HG02852 (cell line): ENCODE data around the gene SUN5.
"Not testable (repeated sequence)": the region's sequence is repeated elsewhere in the genome, so short reads cannot be mapped to it uniquely, and the experiment has no call there.

Experiments
- ATAC-seq: cut with Tn5 transposase; IDR thresholded peaks from one replicate; pipeline ENCODE4 v1.9.1; 2021; ENCODE audit warnings: mild to moderate bottlenecking, moderate library complexity; ENCODE audit not compliant: unreplicated experiment

Gene SUN5

DNA sequence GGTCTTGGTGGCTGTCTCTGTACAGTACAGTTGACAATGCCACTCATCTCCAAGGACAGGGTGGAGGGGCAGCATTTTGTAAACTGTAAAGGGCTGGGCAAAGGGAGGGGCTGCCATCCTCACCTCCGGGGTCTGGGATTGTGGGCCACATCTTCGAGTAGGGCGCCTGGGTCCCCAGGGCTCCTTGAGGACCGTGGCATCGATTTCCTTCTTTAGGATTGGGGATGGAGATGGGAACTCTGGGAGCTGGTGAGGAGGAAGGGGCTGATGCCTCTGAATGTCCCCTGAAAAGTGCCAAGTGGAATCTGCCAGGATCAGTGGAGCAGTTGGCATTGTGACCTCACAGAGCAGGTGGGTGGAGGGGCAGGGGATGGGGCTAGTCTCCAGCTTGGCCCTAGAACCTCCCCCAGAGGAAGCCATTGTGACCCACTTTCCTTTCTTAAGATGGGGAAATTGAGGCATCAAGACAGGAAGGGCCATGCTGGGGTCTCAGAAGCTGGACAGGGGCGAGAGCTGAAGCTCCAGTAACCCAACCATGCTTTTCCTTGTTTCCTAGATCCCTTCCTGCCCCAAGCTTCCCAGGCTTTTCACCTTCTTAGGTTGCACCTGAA lies at the start of gene SUN5:
SUN5 (minus strand) TSS at position 293 of the 611 bp plus-strand sequence; CDS start at position 200, 93 bp downstream.
- no peak for ATAC-seq

DNA sequence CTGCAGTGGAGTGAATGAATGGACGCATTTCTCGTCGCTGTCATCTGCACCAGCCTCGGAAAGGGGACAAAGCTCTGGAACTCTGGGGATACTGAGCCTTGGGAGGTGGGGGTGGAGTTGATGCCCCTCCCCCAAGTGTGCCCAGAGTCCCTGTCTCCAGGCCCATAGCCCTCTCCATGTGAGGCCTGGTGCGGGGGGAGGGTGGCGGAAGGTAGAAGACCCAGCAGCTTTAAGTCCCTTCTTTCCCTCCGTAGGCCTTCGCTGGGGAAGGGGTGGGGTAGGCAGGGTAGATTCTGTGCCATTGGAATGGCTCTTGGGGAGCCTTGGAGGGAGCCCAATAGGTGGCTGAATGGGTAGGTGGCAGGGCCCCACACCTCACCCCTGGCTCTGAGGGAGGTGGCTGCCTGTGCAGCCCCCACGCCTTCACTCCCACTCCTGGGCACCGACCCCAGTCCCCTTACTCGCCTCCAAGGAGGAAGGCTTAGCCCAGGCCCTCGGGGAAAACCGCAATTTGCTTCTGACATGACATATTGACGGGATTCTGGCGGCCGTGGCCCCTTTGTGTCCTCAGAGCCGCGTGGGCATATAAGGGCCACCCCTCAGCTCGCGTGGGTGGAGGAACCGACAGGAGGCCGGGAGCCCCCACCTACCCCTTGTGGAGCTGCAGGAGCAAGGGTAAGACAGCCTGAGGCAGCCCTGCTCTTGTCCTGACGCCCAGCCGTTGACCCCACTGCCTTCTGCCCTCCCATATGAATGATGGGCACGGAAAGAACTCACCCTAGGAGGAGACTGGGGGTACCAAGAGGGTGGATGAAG lies 49.3 kb upstream of the SUN5 start, which contains the start of gene BPIFB3:
BPIFB3 (plus strand) TSS at position 613 of the 816 bp plus-strand sequence. CDS start 1,533 bp downstream, outside the sequence.
- ATAC-seq, result no peak

GRCh38 chr20:33051333-33051732 lies 47.1 kb upstream of the SUN5 start:
- no peak for ATAC-seq

DNA sequence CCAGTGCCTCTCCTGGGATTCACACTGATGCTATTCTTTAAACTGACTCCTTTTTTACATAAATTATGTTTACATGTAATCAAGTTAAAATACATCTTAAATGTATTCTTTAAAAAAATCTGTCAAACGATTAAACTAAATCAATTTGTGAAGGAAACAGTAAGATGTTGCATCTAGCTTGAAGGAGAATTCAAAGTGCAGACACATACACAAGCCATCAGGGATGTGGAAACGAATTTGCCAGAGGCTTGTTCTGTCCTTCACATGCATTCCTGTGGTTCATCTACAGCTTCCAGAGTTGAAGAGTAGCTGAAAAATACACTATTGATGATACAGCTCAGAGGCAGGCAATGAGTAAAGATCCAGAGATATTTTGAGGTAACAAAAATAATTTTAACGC lies 42.2 kb upstream of the SUN5 start:
- ATAC-seq, result no peak

DNA sequence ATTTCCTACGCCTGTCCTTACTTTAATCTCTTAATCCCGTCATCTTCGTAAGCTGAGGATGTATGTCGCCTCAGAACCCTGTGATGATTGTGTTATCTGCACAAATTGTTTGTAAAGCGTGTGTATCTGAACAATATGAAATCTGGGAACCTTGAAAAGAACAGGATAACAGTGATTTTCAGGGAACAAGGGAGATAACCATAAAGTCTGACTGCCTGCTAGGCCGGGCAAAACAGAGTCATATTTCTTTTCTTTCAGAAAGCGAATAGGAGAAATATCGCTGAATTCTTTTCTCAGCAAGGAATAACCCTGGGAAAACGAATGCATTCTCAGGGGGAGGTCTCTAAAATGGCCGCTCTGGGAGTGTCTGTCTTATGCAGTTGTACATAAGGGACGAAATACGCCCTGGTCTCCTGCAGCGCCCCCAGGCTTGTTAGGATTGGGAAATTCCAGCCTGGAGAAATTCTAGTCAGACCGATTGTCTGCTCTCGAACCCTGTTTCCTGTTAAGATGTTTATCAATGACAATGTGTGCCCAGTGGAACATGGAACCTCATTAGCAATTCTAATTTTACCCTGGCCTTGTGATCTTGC lies 41.0 kb upstream of the SUN5 start:
- ATAC-seq, result not testable (repeated sequence)

- ATAC-seq, result no peak
Measured at GRCh38 chr20:33043731-33044181, 39.5 kb upstream of the SUN5 start.

GRCh38 chr20:33042983-33043730 lies 38.9 kb upstream of the SUN5 start:
- no peak for ATAC-seq

DNA sequence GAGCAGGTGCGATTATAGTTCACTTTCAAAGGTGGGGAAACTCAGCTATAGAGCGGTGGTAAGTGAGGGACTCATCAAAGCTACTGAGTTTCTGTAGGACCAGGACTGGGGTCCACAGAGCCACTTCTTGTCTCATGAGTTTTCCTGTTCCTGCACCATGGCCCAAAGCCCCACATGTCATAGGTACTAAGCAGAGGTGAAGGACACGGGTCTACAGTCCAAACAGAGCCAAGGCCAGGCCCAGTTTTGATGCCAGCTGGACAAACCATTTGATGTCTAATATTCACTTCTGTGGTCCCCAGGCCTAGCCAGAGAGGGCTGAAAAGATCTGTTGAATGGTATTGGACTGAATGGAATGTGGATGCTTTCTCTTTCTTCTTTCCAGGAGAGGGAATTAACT lies 38.2 kb upstream of the SUN5 start:
- no peak for ATAC-seq

- ATAC-seq, result no peak
Measured at GRCh38 chr20:33038243-33038642, 34.0 kb upstream of the SUN5 start.

DNA sequence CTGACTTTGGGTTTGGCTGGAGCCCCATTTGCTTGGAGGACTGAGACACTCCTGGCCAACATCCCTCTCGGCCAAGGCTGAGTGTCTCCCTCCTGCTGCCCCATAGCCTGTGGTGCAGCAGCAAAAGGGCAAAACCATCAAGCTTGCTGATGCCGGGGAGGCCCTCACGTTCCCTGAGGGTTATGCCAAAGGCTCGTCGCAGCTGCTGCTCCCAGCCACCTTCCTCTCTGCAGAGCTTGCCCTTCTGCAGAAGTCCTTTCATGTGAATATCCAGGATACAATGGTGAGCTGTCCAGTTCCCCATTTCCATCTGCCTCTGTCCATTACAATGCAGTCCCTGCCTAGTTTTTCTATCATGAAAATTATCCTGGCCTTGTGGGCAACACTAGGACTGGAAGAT lies 33.2 kb upstream of the SUN5 start:
- ATAC-seq, result no peak

DNA sequence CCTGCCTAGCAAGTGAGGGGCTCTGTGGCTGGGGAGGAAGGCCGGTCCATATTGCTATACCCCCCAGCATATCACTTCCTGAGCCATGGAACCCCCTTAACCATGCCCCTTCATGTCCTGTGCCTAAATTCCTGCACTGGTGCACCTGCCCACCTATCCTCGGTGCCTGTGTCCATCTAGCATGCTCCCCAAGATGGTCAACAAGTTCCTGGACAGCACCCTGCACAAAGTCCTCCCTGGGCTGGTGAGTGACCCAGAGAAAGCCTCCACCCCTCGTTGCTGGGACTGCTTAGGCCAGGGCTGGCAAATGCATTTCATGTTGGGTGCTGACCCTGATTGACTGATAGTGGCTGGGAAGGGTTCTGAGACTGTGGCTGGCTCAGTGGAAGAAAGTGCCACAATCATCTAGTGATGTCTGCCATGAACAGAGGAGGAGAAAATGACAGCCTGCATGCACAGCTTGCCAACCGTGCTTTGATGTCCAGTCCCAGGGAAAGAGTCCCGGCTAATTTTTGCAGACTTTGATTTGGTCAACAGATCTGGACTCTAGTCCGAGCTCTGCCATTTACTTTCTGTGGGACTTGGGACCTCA lies 30.8 kb upstream of the SUN5 start:
- no peak for ATAC-seq

DNA sequence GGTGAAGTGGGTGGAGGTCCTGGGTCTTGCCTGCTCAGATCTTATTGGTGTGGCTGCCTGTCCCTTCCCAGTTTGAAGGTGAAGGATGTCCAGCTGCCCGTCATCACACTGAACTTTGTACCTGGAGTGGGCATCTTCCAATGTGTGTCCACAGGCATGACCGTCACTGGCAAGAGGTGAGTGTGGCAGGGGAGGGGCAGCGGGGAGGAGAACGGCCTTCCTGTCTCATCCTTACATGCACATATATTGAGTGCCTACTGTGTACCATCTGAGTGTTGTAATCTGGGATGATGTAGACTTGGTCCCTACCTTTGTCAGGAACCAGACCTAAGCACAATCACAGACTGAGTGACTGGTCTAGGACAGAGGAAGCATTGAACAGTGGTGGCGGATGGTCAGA lies 29.9 kb upstream of the SUN5 start:
- ATAC-seq, result no peak

DNA sequence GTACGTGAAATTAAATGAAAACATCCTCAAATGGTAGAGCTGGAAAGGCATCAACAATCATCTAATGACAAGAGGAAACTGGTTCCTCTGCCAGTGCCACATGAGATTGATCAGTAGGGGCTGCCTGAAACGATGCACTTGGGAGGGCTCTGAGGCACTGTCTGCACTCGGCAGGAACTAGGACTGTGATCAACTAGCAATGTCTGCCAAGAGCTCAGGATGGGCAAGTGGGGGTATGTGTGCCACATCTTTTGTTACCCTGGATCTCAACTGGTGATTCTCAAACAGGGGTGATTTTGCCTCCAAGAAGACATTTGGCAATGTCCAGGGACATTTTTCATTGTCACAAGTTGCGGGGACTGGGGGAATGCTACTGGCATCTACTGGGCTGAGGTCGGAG lies 29.1 kb upstream of the SUN5 start:
- ATAC-seq, result no peak

- ATAC-seq, result no peak
Measured at GRCh38 chr20:33032555-33032954, 28.3 kb upstream of the SUN5 start.

DNA sequence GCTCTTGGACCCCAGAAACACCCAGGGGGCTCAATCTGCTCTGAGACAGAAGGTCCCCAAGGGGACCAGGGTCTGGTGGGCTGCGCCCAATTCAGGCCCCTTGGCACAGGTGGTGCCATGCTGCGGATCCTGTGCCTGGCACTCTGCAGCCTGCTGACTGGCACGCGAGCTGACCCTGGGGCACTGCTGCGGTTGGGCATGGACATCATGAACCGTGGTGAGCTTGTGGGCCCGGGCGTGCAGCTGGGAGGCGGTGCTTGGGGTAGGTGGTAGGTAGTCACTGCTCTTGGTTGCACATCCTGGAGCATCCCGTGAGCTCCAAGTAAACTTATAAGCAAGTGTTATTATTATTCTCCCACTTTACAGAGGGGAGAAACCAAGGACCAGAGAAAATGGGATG lies 27.3 kb upstream of the SUN5 start, which contains the start of gene BPIFB6:
BPIFB6 (plus strand) TSS at position 118 of the 400 bp plus-strand sequence; CDS start at position 118, 0 bp downstream.
- ATAC-seq, result no peak

DNA sequence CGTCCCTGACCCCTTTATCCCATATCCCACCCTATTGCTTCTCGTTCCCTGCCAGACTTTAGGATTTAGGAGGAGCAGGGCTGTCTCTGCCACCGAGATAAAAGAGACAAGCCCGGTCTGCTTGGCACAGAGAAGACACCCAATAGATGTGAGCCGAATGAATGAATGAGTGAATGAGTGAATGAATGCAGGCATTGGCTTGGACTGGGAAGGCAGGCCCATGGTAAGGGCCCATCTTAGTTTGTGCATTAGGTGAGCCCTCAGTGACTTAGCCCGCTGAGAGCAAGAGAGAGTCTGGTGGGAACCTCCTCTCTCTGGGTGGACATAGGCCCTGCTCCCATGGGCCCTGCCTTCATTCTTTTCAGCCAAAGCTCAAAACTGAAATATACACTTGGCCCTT lies 26.3 kb upstream of the SUN5 start:
- ATAC-seq, result no peak

DNA sequence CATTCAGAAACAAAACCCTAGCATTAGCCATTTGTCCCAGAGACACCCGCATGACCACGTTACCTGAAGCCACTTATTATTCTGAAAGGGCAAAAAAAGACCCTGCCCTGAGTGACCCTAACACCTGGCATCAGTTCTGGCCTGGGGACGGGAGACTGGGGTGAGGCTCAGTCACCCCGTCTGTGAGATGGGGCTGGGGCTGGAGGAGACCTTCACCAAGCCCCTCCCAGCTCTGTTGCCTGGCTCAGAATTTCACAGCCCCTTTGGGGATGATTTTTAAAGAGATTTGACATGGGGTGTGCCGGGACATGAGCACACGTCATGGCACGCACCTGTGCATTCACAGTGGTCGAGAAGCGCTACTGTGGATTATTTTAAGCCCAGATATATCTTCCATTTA lies 25.8 kb upstream of the SUN5 start:
- no peak for ATAC-seq

- no peak for ATAC-seq
Measured at GRCh38 chr20:33028875-33029274, 24.6 kb upstream of the SUN5 start.

DNA sequence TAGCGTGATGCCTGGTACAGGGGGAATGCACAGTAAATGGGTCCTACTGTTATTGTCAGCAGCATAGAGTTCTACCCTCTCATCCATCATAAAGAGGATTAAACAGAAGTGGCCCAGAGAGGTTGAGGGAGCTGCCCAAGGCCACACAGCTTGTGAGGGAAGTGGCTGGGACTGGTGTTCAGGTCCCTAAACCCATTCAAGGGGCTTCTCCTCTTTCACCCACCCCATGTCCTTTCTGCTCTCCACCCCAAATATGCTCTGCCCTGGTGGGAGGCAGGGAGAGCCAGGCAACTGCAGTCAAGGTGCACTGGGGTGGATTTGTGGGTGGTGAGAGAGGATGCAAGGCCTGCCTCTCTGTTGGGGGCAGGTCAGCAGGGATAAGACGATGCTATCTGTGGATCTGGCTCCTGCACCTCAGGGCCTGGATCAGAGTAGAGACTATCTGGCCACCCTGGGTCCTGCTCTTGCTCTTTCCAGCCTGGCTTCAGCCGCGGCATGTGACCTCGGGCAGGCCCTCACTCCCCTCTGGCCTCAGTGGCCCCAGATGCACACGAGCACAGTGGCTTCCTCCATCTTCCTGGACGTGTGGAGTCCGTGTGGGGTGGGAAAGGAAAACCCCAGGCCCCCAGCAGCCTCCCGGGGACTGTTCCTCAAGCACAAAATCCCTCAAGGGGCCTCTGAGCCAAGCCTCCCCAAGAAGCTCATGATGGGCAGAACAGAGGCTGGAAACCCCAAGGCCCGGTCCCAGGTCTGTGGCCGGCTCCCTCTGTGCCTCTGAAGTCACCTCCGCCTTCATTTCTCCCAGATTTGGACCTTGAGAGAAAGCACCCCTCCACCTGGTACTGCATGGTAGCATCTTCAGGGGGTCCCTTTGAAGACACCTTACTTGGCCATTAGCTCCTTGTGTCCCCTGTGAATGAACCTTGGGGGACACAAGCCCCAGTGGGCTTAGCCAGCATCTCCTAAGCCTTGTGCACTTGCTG lies 23.8 kb upstream of the SUN5 start:
- ATAC-seq, result no peak
